Caco-2 (cell line): ENCODE data around the gene EPG5. TPM values are rescaled to one million over a fixed set of nuclear protein-coding genes. Genes with fewer than 3 reads are reported as not detected.

Source experiments
- BruUV-seq: library from RNA; stranded (reverse); fragments of 400-500 nt; replicated peaks from 2 replicates; lab custom pipeline; 2021; lab: Mats Ljungman, UMichigan
- CTCF ChIA-PET: fragments of 300-600 bp; sonication (Branson Sonifier 250); formaldehyde crosslinking; loops from one replicate; lab custom pipeline; 2022; ENCODE audit warnings: antibody characterized with exemption; lab: Charles Lee
- POLR2A ChIA-PET: fragments of 300-600 bp; sonication (Branson Sonifier 250); formaldehyde crosslinking; loops from one replicate; lab custom pipeline; 2022; ENCODE audit warnings: antibody characterized with exemption; lab: Charles Lee
- DNase-seq, 2 experiments: peaks; one replicate each; pipeline versions ENCODE4 v3.0.0 to v3.0.0-alpha.2; 2020 to 2022
- H3K27me3 ChIP-seq: replicated peaks from 2 replicates; pipeline ENCODE4 v1.6.0; 2011; ENCODE audit warnings: low read length; ENCODE audit not compliant: control insufficient read depth, insufficient read depth
- H3K36me3 ChIP-seq: 2 replicates; pipeline ENCODE4 v1.5.1; 2011; ENCODE audit warnings: low read length; ENCODE audit not compliant: control insufficient read depth, insufficient read depth
- H3K4me1 ChIP-seq: fragments of 250-450 bp; sonication (Bioruptor Pico); 2 replicates; pipeline ENCODE4 v1.5.1; 2020; ENCODE audit warnings: mild to moderate bottlenecking
- H3K4me3 ChIP-seq: 2 replicates; pipeline ENCODE4 v1.5.1; 2011; ENCODE audit warnings: low read depth, mild to moderate bottlenecking, control low read depth, low read length
- H3K9me3 ChIP-seq: fragments of 250-450 bp; sonication (Bioruptor Pico); 2 replicates; pipeline ENCODE4 v1.5.1; 2020; ENCODE audit warnings: mild to moderate bottlenecking, moderate library complexity
- H3K27ac Mint-ChIP-seq: one replicate; pipeline ENCODE4 v1.8.0; 2022; ENCODE audit warnings: mixed read lengths; ENCODE audit not compliant: unreplicated experiment
- H3K27me3 Mint-ChIP-seq: one replicate; pipeline ENCODE4 v1.8.0; 2022; ENCODE audit warnings: mixed read lengths; ENCODE audit not compliant: insufficient read depth, unreplicated experiment
- H3K36me3 Mint-ChIP-seq: one replicate; pipeline ENCODE4 v1.8.0; 2022; ENCODE audit warnings: mild to moderate bottlenecking, mixed read lengths; ENCODE audit not compliant: insufficient read depth, unreplicated experiment
- H3K4me1 Mint-ChIP-seq: one replicate; pipeline ENCODE4 v1.8.0; 2022; ENCODE audit warnings: low read depth, mixed read lengths; ENCODE audit not compliant: unreplicated experiment
- H3K4me3 Mint-ChIP-seq: one replicate; pipeline ENCODE4 v1.8.0; 2022; ENCODE audit warnings: mild to moderate bottlenecking, moderate library complexity, mixed read lengths; ENCODE audit not compliant: unreplicated experiment
- H3K9me3 Mint-ChIP-seq: one replicate; pipeline ENCODE4 v1.8.0; 2022; ENCODE audit warnings: mixed read lengths; ENCODE audit not compliant: unreplicated experiment
- intact Hi-C: fragments of 100-400 bp; cut with micrococcal nuclease; formaldehyde crosslinking; loops from one replicate; pipeline ENCODE4 v1.10.0; 2022; ENCODE audit not compliant: unreplicated experiment
- total RNA-seq: library from RNA; stranded (reverse); gene quantifications from 2 replicates; pipeline ENCODE4 v1.2.3, GENCODE V29; 2022
- TF ChIP-seq, protein P1 (sequence below), 2 experiments: fragments of 200-600 bp in 1 of 2; IDR thresholded peaks; 1 replicate in 1 of 2; 2 replicates in 1 of 2; pipeline versions ENCODE4 v1.5.1 to v1.8.0; 2011 to 2022; ENCODE audit warnings: antibody characterized with exemption in 1 of 2, control low read depth in 1 of 2, inconsistent platforms in 1 of 2, low read depth in 1 of 2, low read length in 1 of 2, mild to moderate bottlenecking in 1 of 2, moderate library complexity in 1 of 2; ENCODE audit not compliant: insufficient read depth in 1 of 2, severe bottlenecking in 1 of 2, unreplicated experiment in 1 of 2

The EPG5 gene
- total RNA-seq, 1 experiment from 2014 or later: 12.0 TPM

DNA sequence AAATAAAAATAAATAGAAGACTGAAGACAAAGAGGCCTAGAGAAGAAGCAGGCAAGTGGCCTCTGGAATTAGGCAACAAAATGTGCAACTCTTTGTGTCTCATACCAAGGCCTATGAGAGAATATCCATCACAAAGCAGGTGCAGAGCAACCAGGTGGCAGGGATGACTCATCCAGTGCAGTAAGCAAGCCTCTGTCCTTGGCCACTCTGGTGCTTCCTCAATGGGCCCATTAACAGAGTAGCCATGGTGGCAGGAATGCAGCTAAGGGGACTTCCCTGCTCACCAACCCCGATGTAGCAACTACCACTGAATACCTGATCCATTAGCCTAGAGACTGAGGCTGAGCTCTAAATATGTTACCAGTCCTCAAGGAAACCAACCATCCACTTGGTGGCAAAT, 11.0 kb upstream of the EPG5 start:
- intact Hi-C loops: loop anchor here (10.0 kb wide), 1 partner anchor 313 kb away; no protein-coding TSS in a partner anchor

DNA sequence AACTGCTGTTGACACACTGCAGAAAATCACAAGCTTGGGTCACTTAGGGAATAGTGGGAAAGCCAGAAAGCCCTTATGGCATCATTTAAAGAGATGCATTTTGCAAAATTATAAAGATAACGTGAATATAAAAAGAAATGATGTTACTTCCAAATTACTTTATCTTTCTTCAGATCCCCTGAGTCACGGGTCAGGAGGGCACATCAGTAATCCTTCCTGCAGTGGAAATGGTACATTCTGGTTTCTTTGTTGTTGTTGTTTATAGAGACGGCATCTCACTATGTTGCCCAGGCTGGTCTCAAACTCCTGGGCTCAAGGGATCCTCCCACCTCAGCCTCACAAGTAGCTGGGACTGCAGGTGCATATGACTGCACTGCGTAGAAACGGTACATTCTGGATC, 9.8 kb upstream of the EPG5 start:
- intact Hi-C loops: loop anchor here (10.0 kb wide), 1 partner anchor 312 kb away; no protein-coding TSS in a partner anchor
- no peak overlapping the region for H3K27ac Mint-ChIP-seq
- H3K4me3 Mint-ChIP-seq: no peak overlapping the region
- H3K4me3 ChIP-seq: no peak overlapping the region
- TF ChIP-seq, protein P1, sequence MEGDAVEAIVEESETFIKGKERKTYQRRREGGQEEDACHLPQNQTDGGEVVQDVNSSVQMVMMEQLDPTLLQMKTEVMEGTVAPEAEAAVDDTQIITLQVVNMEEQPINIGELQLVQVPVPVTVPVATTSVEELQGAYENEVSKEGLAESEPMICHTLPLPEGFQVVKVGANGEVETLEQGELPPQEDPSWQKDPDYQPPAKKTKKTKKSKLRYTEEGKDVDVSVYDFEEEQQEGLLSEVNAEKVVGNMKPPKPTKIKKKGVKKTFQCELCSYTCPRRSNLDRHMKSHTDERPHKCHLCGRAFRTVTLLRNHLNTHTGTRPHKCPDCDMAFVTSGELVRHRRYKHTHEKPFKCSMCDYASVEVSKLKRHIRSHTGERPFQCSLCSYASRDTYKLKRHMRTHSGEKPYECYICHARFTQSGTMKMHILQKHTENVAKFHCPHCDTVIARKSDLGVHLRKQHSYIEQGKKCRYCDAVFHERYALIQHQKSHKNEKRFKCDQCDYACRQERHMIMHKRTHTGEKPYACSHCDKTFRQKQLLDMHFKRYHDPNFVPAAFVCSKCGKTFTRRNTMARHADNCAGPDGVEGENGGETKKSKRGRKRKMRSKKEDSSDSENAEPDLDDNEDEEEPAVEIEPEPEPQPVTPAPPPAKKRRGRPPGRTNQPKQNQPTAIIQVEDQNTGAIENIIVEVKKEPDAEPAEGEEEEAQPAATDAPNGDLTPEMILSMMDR (IDR thresholded peaks at IDR 0.05; ENCODE audit: insufficient read depth in 1 of 2, low read depth in 1 of 2, low read length in 1 of 2, severe bottlenecking in 1 of 2, unreplicated experiment in 1 of 2): no peak
- no peaks in the 10 kb centered on the region for H3K9me3 ChIP-seq
- no peaks in the 10 kb centered on the region for H3K27me3 Mint-ChIP-seq
- no peaks in the 10 kb centered on the region for H3K27me3 ChIP-seq
- H3K4me1 Mint-ChIP-seq: no peaks in the 10 kb centered on the region
- no peaks in the 10 kb centered on the region for H3K9me3 Mint-ChIP-seq
- BruUV-seq: no TSS peak
- H3K36me3 ChIP-seq: no peaks in the 10 kb centered on the region
- peaks cover 14% of the 10 kb centered on the region for H3K4me1 ChIP-seq
- DNase-seq: no peak
- ChIA-PET POLR2A (no interaction called here), CTCF (no interaction called here)
- peaks cover 5% of the 10 kb centered on the region for H3K36me3 Mint-ChIP-seq

More for the DNA sequence above, 11.0 kb upstream of the EPG5 start:
- Histone ChIP-seq H3K27me3 (no peaks in the 10 kb centered on the region), H3K36me3 (no peaks in the 10 kb centered on the region), H3K4me1 (peaks cover 14% of the 10 kb centered on the region), H3K4me3 (no peak overlapping the region), H3K9me3 (no peaks in the 10 kb centered on the region)
- DNase-seq: no peak
- ChIA-PET POLR2A (no interaction called here), CTCF (no interaction called here)
- Mint-ChIP-seq H3K4me1 (no peaks in the 10 kb centered on the region), H3K4me3 (no peak overlapping the region), H3K27me3 (no peaks in the 10 kb centered on the region), H3K36me3 (peaks cover 5% of the 10 kb centered on the region), H3K27ac (no peak overlapping the region), H3K9me3 (no peaks in the 10 kb centered on the region)
- TF ChIP-seq, protein P1 (IDR thresholded peaks at IDR 0.05; ENCODE audit: insufficient read depth in 1 of 2, low read depth in 1 of 2, low read length in 1 of 2, severe bottlenecking in 1 of 2, unreplicated experiment in 1 of 2): no peak
- no TSS peak for BruUV-seq

- CTCF ChIA-PET: no interaction called here
- TF ChIP-seq, protein P1 (IDR thresholded peaks at IDR 0.05; ENCODE audit: insufficient read depth in 1 of 2, low read depth in 1 of 2, low read length in 1 of 2, severe bottlenecking in 1 of 2, unreplicated experiment in 1 of 2): no peak
- POLR2A ChIA-PET: no interaction called here
- intact Hi-C loops: loop anchor here (10.0 kb wide), 1 partner anchor 312 kb away; no protein-coding TSS in a partner anchor
- Histone ChIP-seq H3K27me3 (no peaks in the 10 kb centered on the region), H3K4me1 (peaks cover 14% of the 10 kb centered on the region), H3K9me3 (no peaks in the 10 kb centered on the region), H3K4me3 (no peak overlapping the region), H3K36me3 (no peaks in the 10 kb centered on the region)
- Mint-ChIP-seq H3K4me3 (no peak overlapping the region), H3K9me3 (no peaks in the 10 kb centered on the region), H3K27ac (no peak overlapping the region), H3K36me3 (peaks cover 5% of the 10 kb centered on the region), H3K27me3 (no peaks in the 10 kb centered on the region), H3K4me1 (no peaks in the 10 kb centered on the region)
- BruUV-seq: no TSS peak
- DNase-seq: no peak
Measured at GRCh38 chr18:45976566-45976965, 9.4 kb upstream of the EPG5 start.
